GM18507 (cell line): ENCODE data around the gene CCDC81.
"Not testable (repeated sequence)": the region's sequence is repeated elsewhere in the genome, so short reads cannot be mapped to it uniquely, and the experiment has no call there.

Experiments used
- DNase-seq: peaks from one replicate; pipeline ENCODE4 v3.0.0; 2011; ENCODE audit warnings: low read depth; ENCODE audit not compliant: insufficient read length; ENCODE audit errors: extremely low spot score
- FAIRE-seq: peaks from 2 replicates; lab custom pipeline; 2011; peaks lifted over from hg19 to GRCh38; lab: Jason Lieb, UNC

CCDC81 gene

GRCh38 chr11:86383041-86383955 is 8.6 kb downstream of the CCDC81 start:
- FAIRE-seq (no peak), DNase-seq (no peak)

DNA sequence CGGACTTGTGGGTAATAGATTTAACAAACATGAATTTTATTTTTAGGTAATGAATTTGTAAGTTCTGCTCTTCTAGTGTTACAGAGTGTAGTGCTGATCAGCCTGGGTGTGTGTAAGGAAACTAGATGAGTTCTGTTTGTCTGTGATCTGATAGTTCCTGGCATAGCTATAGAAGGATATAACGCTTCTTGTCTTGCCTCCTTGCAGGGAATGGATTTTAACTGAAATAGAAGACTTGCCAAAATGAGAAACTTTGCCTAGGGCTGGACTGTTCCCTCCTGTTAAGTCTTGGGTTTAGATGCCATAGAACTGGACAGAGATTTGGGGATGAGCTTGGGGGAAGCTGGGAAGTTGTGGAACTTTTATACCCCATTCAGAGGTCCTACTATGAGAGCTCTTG is 11.6 kb downstream of the CCDC81 start:
- FAIRE-seq (no peak), DNase-seq (no peak)

DNA sequence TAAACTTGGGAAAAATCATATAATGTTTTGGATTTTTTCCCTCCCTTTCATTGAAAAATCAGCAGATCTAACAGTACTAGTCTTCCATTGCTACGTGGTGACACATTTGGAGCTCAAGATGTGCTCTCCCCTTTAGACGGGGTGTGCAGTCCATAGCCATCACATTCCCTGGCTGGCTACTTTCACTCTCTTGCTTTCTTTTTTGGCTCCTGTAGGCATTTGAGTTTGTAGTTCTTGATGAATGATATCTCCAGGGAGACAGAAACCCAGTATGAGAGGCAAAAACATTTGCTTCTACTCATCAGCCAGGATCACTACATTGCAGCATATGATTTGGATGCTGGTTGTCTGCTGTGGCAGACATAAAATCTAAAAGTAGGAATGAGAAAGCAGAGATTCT is 12.1 kb downstream of the CCDC81 start:
- FAIRE-seq: no peak
- DNase-seq: no peak

DNA sequence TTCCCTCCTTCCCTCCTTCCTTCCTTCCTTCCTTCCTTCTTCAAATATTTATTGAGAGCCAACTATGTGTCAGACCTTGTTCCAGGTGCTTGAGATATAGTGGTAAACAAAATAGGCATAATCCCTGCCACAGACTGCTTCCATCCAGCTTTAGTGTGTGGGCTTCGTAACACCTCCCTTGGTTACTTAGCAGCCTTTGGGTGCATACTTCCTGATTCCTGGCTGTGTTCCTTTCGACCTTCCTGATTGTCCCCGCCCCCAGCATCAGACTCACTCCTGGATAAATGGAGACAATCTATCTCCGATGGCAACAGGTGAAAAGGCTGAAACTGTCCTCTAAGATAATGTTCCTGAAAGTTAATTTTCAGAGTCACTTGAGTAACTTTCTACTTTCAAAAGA is 13.5 kb downstream of the CCDC81 start:
- no peak for DNase-seq
- FAIRE-seq: no peak

GRCh38 chr11:86390487-86390886 is 15.8 kb downstream of the CCDC81 start:
- FAIRE-seq (no peak), DNase-seq (no peak)

DNA sequence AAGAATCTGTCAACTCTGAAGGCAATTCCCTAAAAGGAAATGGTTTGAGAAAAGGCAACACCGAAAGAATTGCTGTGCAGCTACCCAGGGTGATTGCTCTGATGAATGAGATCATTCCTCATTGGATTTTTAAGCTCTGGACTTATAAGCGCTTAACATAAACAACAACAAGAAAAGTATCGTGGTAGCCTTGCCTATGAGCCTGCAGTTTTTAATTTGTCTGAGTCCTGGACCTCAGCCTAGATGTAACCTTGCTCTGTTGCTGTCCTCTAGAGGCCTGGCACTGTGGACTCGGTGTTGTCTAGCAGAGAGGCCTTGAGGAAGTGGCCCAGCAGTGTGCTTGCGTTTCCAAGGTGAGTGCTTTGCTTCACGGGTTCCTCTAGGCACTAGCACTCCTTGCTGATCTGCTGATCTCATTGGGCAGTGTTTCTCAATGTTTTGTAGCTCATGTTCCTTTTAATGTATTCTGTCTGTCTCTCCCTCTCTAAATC is 20.4 kb downstream of the CCDC81 start:
- FAIRE-seq: no peak
- DNase-seq: no peak

DNA sequence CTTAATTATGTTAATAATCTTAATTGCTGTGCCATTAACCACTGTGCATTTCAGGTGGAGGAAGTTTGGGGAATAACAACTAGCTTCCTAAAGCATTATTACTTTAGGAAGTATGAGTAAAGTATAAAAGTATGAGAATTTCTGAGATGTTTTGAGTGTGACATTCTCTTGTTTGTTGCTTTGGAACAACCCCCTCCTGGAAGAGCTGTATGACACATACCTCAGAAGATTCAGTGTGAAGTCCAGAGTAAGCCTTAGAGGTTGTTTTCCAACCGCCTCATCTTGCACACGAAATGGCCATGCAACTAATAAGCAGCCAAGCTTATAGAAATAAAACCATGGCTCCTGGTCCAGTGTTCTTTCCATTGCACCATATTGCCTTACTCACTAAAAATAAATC is 21.7 kb downstream of the CCDC81 start:
- FAIRE-seq (no peak), DNase-seq (no peak)

- no peak for DNase-seq
- FAIRE-seq: no peak
Measured at GRCh38 chr11:86397351-86397750, 22.7 kb downstream of the CCDC81 start.

DNA sequence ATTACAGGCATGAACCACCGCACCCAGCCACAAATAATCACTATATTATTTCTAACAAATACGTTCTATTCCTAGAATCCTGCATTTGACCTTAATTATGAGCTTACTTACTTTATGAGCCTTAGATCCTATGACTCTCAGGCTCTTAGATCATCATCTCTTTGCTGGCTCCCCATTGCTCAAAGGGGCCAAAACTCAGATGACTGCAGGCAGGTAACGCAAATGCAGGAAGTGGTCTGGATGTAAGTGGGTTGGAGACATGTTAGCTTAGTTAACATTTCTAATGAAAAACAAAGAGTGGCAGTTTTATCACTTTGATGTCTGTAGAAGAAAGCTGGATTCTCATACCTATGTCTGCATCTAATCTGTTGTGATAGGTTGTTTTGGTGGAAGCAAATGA is 23.4 kb downstream of the CCDC81 start:
- no peak for DNase-seq
- no peak for FAIRE-seq

DNA sequence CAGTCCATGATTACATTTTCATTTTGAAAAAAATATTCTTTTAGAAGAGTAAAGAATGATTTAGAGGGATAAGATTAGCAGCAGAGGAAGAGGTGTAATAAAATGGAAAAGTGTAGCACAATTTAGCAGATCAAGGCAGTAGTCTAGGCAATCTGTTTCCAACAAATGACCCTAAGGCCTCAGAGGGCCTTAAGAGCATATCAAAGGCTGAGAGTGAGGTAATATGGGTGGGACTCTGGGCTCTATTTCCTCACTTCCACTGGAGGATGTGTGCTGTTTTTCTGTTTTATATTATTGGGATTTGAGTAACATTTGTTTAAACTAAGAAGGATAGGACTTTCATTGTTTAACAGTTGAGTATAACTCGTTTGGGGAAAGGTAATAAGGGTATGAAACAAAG is 28.8 kb downstream of the CCDC81 start:
- DNase-seq (no peak), FAIRE-seq (no peak)

- DNase-seq: no peak
- no peak for FAIRE-seq
Measured at GRCh38 chr11:86408845-86409244, 34.2 kb downstream of the CCDC81 start.

DNA sequence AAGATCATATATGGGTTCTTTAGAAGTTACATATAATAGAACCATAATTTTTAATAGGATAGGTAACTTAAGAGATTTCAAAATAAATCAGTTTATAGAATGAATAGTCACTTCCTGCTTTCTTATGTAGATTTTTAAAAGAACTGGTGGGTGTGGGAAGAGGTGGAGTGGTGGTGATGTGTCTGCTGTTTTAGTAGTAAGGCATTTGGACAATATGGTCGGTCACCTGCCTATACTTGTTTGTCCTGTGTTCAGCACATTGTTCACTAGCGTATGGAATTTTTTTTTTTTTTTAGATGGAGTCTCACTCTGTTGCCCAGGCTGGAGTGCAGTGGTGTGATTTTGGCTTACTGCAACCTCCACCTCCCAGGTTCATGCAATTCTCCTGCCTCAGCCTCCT is 39.3 kb downstream of the CCDC81 start:
- DNase-seq (no peak), FAIRE-seq (no peak)

- FAIRE-seq: no peak
- no peak for DNase-seq
Measured at GRCh38 chr11:86415026-86415425, 40.3 kb downstream of the CCDC81 start.

DNA sequence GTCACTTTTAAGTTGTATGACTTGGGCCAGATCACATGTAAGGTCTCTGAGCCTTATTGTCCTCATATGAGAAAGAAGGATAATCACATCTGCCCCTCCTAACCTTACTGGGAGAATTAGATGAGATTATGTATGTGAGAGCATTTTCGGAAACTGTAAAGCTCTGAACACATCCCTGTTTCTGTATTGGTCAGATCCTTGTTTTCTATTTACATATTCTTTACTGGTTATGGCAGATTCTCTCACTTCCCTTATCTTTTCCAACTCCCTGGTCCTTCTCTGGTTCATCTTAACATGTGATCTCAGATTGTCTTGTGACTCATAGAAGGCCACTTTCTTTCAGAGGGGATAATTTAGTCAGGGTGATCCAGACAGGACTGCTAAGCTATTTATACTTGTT is 41.8 kb downstream of the CCDC81 start:
- no peak for FAIRE-seq
- no peak for DNase-seq

DNA sequence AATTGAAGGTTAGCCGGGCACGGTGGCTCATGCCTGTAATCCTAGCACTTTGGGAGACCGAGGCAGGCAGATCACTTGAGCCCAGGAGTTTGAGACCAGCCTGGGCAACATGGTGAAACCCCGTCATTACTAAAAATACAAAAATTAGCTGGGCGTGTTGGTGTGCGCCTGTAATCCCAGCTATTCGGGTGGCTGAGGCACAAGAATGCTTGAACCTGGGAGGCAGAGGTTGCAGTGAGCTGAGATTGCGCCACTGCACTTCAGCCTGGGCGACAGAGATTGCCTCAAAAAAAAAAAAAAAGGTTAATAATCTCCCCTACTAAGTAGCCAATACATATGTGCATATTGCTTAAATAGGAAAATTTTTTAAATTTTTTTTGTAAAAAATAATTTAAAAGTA is 42.3 kb downstream of the CCDC81 start:
- FAIRE-seq, DNase-seq: not testable (repeated sequence)

- DNase-seq (no peak), FAIRE-seq (no peak)
Measured at GRCh38 chr11:86418106-86418505, 43.4 kb downstream of the CCDC81 start.

DNA sequence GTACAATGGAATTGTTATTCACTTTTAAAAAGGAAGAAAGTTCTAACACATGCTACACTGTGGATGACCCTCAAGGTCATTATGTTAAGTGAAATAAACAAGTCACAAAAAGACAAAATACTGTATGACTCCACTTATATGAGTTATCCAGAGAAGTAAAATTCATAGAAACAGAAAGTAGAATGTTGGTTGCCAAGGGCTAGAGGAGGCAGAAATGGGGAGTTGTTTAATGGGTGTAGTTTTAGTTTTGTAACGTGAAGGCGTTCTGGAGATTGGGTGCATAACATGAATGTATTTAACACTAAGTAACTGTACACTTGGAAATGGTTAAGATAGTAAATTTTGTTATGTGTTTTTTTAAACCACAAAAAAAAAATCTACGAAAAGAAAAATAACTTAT is 43.8 kb downstream of the CCDC81 start:
- DNase-seq (no peak), FAIRE-seq (no peak)

DNA sequence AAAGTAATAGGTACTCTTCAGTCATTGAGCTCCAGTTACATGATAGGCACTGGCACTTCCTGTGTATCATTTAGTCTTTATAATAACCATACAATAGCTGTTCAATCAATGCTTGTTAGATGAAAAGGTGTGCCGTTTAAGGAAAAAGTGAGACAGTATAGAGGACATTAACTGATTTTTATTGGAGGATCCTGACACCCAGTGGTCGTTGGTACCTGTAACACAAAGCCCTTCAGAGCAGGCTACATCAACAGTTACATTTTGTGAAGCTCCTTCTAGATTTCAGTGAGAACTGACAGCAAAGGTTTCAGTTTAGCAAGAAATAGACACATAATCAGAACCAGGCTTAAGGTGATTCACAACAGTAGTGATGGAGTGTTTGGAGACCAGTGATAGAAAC is 44.2 kb downstream of the CCDC81 start:
- FAIRE-seq (peak; percentile 64), DNase-seq (no peak)

GRCh38 chr11:86421946-86422345 is 47.3 kb downstream of the CCDC81 start:
- DNase-seq: no peak

GRCh38 chr11:86422371-86422770 is 47.7 kb downstream of the CCDC81 start:
- no peak for FAIRE-seq
- no peak for DNase-seq

More at GRCh38 chr11:86421946-86422345, 47.3 kb downstream of the CCDC81 start:
- FAIRE-seq: no peak

DNA sequence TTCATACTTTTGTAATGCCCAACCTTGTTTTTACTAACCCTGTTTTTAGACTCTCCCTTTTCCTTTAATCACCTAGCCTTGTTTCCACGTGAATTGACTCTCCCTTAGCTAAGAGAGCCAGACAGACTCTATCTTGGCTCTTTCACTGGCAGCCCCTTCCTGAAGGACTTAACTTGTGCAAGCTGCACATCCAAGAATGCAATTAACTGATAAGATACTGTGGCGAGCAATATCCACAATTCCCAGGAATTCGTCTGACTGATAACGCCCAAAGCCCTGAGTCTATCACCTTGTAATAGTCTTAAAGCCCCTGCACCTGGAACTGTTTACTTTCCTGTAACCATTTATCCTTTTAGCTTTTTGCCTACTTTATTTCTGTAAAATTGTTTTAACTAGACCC is 48.8 kb downstream of the CCDC81 start:
- not testable (repeated sequence) for FAIRE-seq

More for the DNA sequence above, 48.8 kb downstream of the CCDC81 start:
- not testable (repeated sequence) for DNase-seq
